Stimulated activated CD4-positive, alpha-beta T cell treated with anti-CD3 and anti-CD28 coated beads, Interleukin-4, amount 100 ng/mL, for 1 hour (primary cell): ENCODE data around the gene PROCR.
"Not testable (repeated sequence)": the region's sequence is repeated elsewhere in the genome, so short reads cannot be mapped to it uniquely, and the experiment has no call there.

Experiments
- DNase-seq: peaks from one replicate; pipeline ENCODE4 v3.0.0-alpha.2; 2020

PROCR gene

GRCh38 chr20:35165221-35166185, 6.4 kb upstream of the PROCR start:
- no peak for DNase-seq

GRCh38 chr20:35166242-35166830, 5.5 kb upstream of the PROCR start:
- DNase-seq = no peak

- no peak for DNase-seq
Measured at GRCh38 chr20:35167787-35168186, 4.1 kb upstream of the PROCR start.

GRCh38 chr20:35168701-35169409, 3.0 kb upstream of the PROCR start:
- not testable (repeated sequence) for DNase-seq

GRCh38 chr20:35171438-35171752, 477 bp upstream of the PROCR start:
- no peak for DNase-seq

- DNase-seq = no peak
Measured at GRCh38 chr20:35172434-35172806, 548 bp downstream of the PROCR start.

GRCh38 chr20:35173576-35174192, 1.8 kb downstream of the PROCR start:
- no peak for DNase-seq

GRCh38 chr20:35174458-35175216, 2.8 kb downstream of the PROCR start:
- DNase-seq = no peak

GRCh38 chr20:35176132-35176531, 4.3 kb downstream of the PROCR start:
- DNase-seq = no peak

- DNase-seq = no peak
Measured at GRCh38 chr20:35179292-35180212, 7.7 kb downstream of the PROCR start.

GRCh38 chr20:35180266-35180665, 8.4 kb downstream of the PROCR start:
- DNase-seq = no peak

GRCh38 chr20:35181731-35182130, 9.9 kb downstream of the PROCR start:
- no peak for DNase-seq

- not testable (repeated sequence) for DNase-seq
Measured at GRCh38 chr20:35186691-35187289, 14.9 kb downstream of the PROCR start.

- DNase-seq = no peak
Measured at GRCh38 chr20:35187584-35188190, 15.8 kb downstream of the PROCR start.

- not testable (repeated sequence) for DNase-seq
Measured at GRCh38 chr20:35189223-35189622, 17.4 kb downstream of the PROCR start.

- no peak for DNase-seq
Measured at GRCh38 chr20:35190556-35190955, 18.7 kb downstream of the PROCR start.

GRCh38 chr20:35191419-35192117, 19.7 kb downstream of the PROCR start:
- DNase-seq = no peak

- DNase-seq = no peak
Measured at GRCh38 chr20:35192118-35192872, 20.4 kb downstream of the PROCR start.
